ENCODE data around the gene WSCD1.

The WSCD1 gene

GRCh38 chr17:6084311-6085161, 14.4 kb downstream of the WSCD1 start:
- Histone ChIP-seq H4K20me1 (ENCODE audit: insufficient read depth, low read length) (0 out of 2 replicates have a peak, but pooled peaks cover 5% of the 10 kb centered on the region), H2AFZ (ENCODE audit: low read depth, low read length) (no peak overlapping the region), H3K27me3 (ENCODE audit: insufficient read depth, low read length, poor library complexity) (no peaks in the 10 kb centered on the region), H3K79me2 (ENCODE audit: insufficient read depth, low read length) (no peaks in the 10 kb centered on the region), H3K4me1 (ENCODE audit: insufficient read depth, low read length) (no peaks in the 10 kb centered on the region), H3K4me3 (ENCODE audit: low read depth in 1 of 2, low read length in 2 of 2) (no peak overlapping the region), H3K9me3 (ENCODE audit: insufficient read depth, low read length, severe bottlenecking) (no peaks in the 10 kb centered on the region), H3K36me3 (ENCODE audit: insufficient read depth, low read length) (no peaks in the 10 kb centered on the region), H3K27ac (ENCODE audit: low read length) (no peak overlapping the region), H3K4me2 (ENCODE audit: insufficient read depth, low read length) (no peak overlapping the region), H3K9ac (ENCODE audit: low read depth, low read length) (no peak overlapping the region)
- no peak for TF ChIP-seq EZH2 (IDR thresholded peaks at IDR 0.05; ENCODE audit: borderline replicate concordance, low read depth, low read length, severe bottlenecking)
- no peak for TF ChIP-seq CTCF (IDR thresholded peaks at IDR 0.05; ENCODE audit: borderline replicate concordance, extremely low read depth, low read length, poor library complexity, severe bottlenecking)
- DNase-seq (no peak), ATAC-seq (ENCODE audit: insufficient read depth, low read depth) (no peak)

DNA sequence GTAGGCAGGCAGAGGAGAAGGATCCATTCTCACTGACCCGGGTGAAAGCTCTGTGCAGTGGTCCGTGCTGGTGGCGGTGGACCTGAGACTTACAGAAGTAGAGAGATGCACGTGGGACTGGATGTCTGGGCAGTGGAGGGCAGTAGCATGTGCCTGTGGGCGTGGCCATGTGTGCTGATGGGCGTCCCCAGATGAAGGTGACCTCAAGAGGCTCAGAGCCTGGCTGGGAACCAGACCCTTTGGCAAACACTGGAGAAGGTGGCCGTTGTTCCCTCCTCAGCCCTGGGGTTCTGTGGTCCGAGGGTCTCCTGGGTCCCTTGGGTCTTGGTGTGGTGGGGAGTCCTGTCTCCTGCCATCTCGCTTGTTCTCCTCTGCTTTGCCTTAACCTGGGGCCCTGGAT, 15.6 kb downstream of the WSCD1 start:
- no peak overlapping the region for H3K27ac ChIP-seq (ENCODE audit: low read length)
- no peaks in the 10 kb centered on the region for H3K36me3 ChIP-seq (ENCODE audit: insufficient read depth, low read length)
- H3K9me3 ChIP-seq (ENCODE audit: insufficient read depth, low read length, severe bottlenecking) = no peaks in the 10 kb centered on the region
- H3K79me2 ChIP-seq (ENCODE audit: insufficient read depth, low read length) = no peaks in the 10 kb centered on the region
- no peaks in the 10 kb centered on the region for H3K4me1 ChIP-seq (ENCODE audit: insufficient read depth, low read length)
- H3K4me2 ChIP-seq (ENCODE audit: insufficient read depth, low read length) = no peak overlapping the region
- H3K27me3 ChIP-seq (ENCODE audit: insufficient read depth, low read length, poor library complexity) = no peaks in the 10 kb centered on the region
- ATAC-seq (ENCODE audit: insufficient read depth, low read depth) (no peak), DNase-seq (no peak)
- no peak overlapping the region for H3K9ac ChIP-seq (ENCODE audit: low read depth, low read length)
- TF ChIP-seq EZH2 (IDR thresholded peaks at IDR 0.05; ENCODE audit: borderline replicate concordance, low read depth, low read length, severe bottlenecking) = no peak
- no peak overlapping the region for H3K4me3 ChIP-seq (ENCODE audit: low read depth in 1 of 2, low read length in 2 of 2)
- 0 out of 2 replicates have a peak, but pooled peaks cover 5% of the 10 kb centered on the region for H4K20me1 ChIP-seq (ENCODE audit: insufficient read depth, low read length)
- H2AFZ ChIP-seq (ENCODE audit: low read depth, low read length) = no peak overlapping the region

GRCh38 chr17:6086603-6087400, 16.6 kb downstream of the WSCD1 start:
- 0 out of 2 replicates have a peak, but pooled peaks cover 5% of the 10 kb centered on the region for H4K20me1 ChIP-seq (ENCODE audit: insufficient read depth, low read length)
- no peak for ATAC-seq (ENCODE audit: insufficient read depth, low read depth)
- H3K4me3 ChIP-seq (ENCODE audit: low read depth in 1 of 2, low read length in 2 of 2) = no peak overlapping the region
- H3K4me1 ChIP-seq (ENCODE audit: insufficient read depth, low read length) = no peaks in the 10 kb centered on the region
- no peak overlapping the region for H3K9ac ChIP-seq (ENCODE audit: low read depth, low read length)
- no peak for TF ChIP-seq EZH2 (IDR thresholded peaks at IDR 0.05; ENCODE audit: borderline replicate concordance, low read depth, low read length, severe bottlenecking)
- no peak for TF ChIP-seq CTCF (IDR thresholded peaks at IDR 0.05; ENCODE audit: borderline replicate concordance, extremely low read depth, low read length, poor library complexity, severe bottlenecking)
- H3K79me2 ChIP-seq (ENCODE audit: insufficient read depth, low read length) = no peaks in the 10 kb centered on the region
- no peaks in the 10 kb centered on the region for H3K36me3 ChIP-seq (ENCODE audit: insufficient read depth, low read length)
- H3K4me2 ChIP-seq (ENCODE audit: insufficient read depth, low read length) = no peak overlapping the region
- no peak overlapping the region for H2AFZ ChIP-seq (ENCODE audit: low read depth, low read length)
- H3K27me3 ChIP-seq (ENCODE audit: insufficient read depth, low read length, poor library complexity) = no peaks in the 10 kb centered on the region
- no peaks in the 10 kb centered on the region for H3K9me3 ChIP-seq (ENCODE audit: insufficient read depth, low read length, severe bottlenecking)
- H3K27ac ChIP-seq (ENCODE audit: low read length) = no peak overlapping the region
- DNase-seq = no peak

- H3K27me3 ChIP-seq (ENCODE audit: insufficient read depth, low read length, poor library complexity) = no peaks in the 10 kb centered on the region
- 0 out of 2 replicates have a peak, but pooled peaks cover 5% of the 10 kb centered on the region for H4K20me1 ChIP-seq (ENCODE audit: insufficient read depth, low read length)
- no peak overlapping the region for H3K27ac ChIP-seq (ENCODE audit: low read length)
- H3K79me2 ChIP-seq (ENCODE audit: insufficient read depth, low read length) = no peaks in the 10 kb centered on the region
- no peaks in the 10 kb centered on the region for H3K36me3 ChIP-seq (ENCODE audit: insufficient read depth, low read length)
- no peak overlapping the region for H3K9ac ChIP-seq (ENCODE audit: low read depth, low read length)
- no peak overlapping the region for H2AFZ ChIP-seq (ENCODE audit: low read depth, low read length)
- H3K4me3 ChIP-seq (ENCODE audit: low read depth in 1 of 2, low read length in 2 of 2) = no peak overlapping the region
- H3K4me1 ChIP-seq (ENCODE audit: insufficient read depth, low read length) = no peaks in the 10 kb centered on the region
- no peak overlapping the region for H3K4me2 ChIP-seq (ENCODE audit: insufficient read depth, low read length)
- ATAC-seq (ENCODE audit: insufficient read depth, low read depth) (no peak), DNase-seq (no peak)
- no peak for TF ChIP-seq EZH2 (IDR thresholded peaks at IDR 0.05; ENCODE audit: borderline replicate concordance, low read depth, low read length, severe bottlenecking)
- TF ChIP-seq CTCF (IDR thresholded peaks at IDR 0.05; ENCODE audit: borderline replicate concordance, extremely low read depth, low read length, poor library complexity, severe bottlenecking) = no peak
- no peaks in the 10 kb centered on the region for H3K9me3 ChIP-seq (ENCODE audit: insufficient read depth, low read length, severe bottlenecking)
Measured at GRCh38 chr17:6088141-6088540, 18.0 kb downstream of the WSCD1 start.
